MM.1S (cell line): ENCODE measurements around the gene STX8.
"Not testable (repeated sequence)": the region's sequence is repeated elsewhere in the genome, so short reads cannot be mapped to it uniquely, and the experiment has no call there.

ENCODE experiments used
- DNase-seq: peaks from one replicate; pipeline ENCODE4 v3.0.0-alpha.2; 2015
- H2AFZ ChIP-seq: fragments of 300-600 bp; sonication (generic); 2 replicates; pipeline ENCODE4 v1.6.0; 2016; ENCODE audit warnings: antibody characterized with exemption, low read length
- H3F3A ChIP-seq: fragments of 300-600 bp; sonication (generic); 2 replicates; pipeline ENCODE4 v1.6.1; 2016; ENCODE audit warnings: mild to moderate bottlenecking, antibody characterized with exemption, low read length, moderate library complexity, mixed read lengths; ENCODE audit not compliant: insufficient read depth
- H3K27ac ChIP-seq: fragments of 300-600 bp; sonication (generic); 2 replicates; pipeline ENCODE4 v1.5.1; 2016; ENCODE audit warnings: mild to moderate bottlenecking, low read length
- H3K27me3 ChIP-seq: fragments of 300-600 bp; sonication (generic); replicated peaks from 2 replicates; pipeline ENCODE4 v1.6.0; 2016; ENCODE audit warnings: low read length; ENCODE audit not compliant: insufficient read depth
- H3K36me3 ChIP-seq: fragments of 300-600 bp; sonication (generic); replicated peaks from 2 replicates; pipeline ENCODE4 v1.6.1; 2016; ENCODE audit warnings: mild to moderate bottlenecking, low read length, mixed read lengths; ENCODE audit not compliant: insufficient read depth
- H3K4me1 ChIP-seq: fragments of 300-600 bp; sonication (generic); 2 replicates; pipeline ENCODE4 v1.6.1; 2016; ENCODE audit warnings: low read length, mixed read lengths
- H3K4me2 ChIP-seq: fragments of 300-600 bp; sonication (generic); 2 replicates; pipeline ENCODE4 v1.6.0; 2016; ENCODE audit warnings: low read depth, low read length
- H3K4me3 ChIP-seq: fragments of 300-600 bp; sonication (generic); 2 replicates; pipeline ENCODE4 v1.5.1; 2016; ENCODE audit warnings: low read length, mixed read lengths
- H3K79me2 ChIP-seq: fragments of 300-600 bp; sonication (generic); 2 replicates; pipeline ENCODE4 v1.6.1; 2016; ENCODE audit warnings: mixed run types, low read length, mixed read lengths
- H3K9ac ChIP-seq: fragments of 300-600 bp; sonication (generic); 2 replicates; pipeline ENCODE4 v1.6.1; 2016; ENCODE audit warnings: low read length, mixed read lengths
- H3K9me2 ChIP-seq: fragments of 300-600 bp; sonication (generic); replicated peaks from 2 replicates; pipeline ENCODE4 v1.6.1; 2016; ENCODE audit warnings: mild to moderate bottlenecking, low read length, mixed read lengths; ENCODE audit not compliant: insufficient read depth
- H3K9me3 ChIP-seq: fragments of 300-600 bp; sonication (generic); replicated peaks from 2 replicates; pipeline ENCODE4 v1.6.1; 2016; ENCODE audit warnings: mild to moderate bottlenecking, low read length, mixed read lengths; ENCODE audit not compliant: insufficient read depth
- H4K20me1 ChIP-seq: fragments of 300-600 bp; sonication (generic); 2 replicates; pipeline ENCODE4 v1.6.1; 2016; ENCODE audit warnings: mild to moderate bottlenecking, low read length, moderate library complexity, mixed read lengths; ENCODE audit not compliant: insufficient read depth
- CTCF ChIP-seq: fragments of 300-600 bp; sonication (generic); IDR thresholded peaks from 2 replicates; pipeline ENCODE4 v1.5.1; 2016; ENCODE audit warnings: antibody characterized with exemption, low read length, mixed read lengths
- EZH2 ChIP-seq: fragments of 300-600 bp; sonication (generic); optimal IDR thresholded peaks from 2 replicates; pipeline ENCODE3; 2017; ENCODE audit warnings: low read depth, mild to moderate bottlenecking, antibody characterized with exemption, low read length, mixed read lengths
- EZH2phosphoT487 ChIP-seq: fragments of 300-600 bp; sonication (generic); IDR thresholded peaks from 2 replicates; pipeline ENCODE4 v1.6.1; 2018; ENCODE audit warnings: antibody characterized with exemption, low read length

Gene STX8

DNA sequence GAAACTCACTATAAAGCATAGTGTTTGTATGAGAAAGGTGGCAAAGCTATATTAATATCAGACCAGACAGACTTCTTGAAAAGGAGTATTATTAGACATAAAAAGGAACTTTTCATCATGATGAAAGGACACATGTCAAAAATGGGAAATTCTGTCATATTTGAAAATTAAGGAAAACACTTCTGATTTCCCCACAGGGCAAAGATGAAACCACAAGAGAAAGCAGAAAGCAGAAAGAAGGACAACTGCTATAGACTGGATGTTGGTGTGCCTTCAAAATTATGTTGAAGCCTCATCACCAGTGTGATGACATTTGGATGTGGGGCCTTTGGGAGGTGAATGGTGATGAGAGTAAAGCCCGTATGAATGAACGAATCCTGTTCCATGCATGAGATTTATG, 193.0 kb downstream of the STX8 start:
- no peak overlapping the region for H3K9ac ChIP-seq
- H3F3A ChIP-seq, result no peaks in the 10 kb centered on the region
- H3K79me2 ChIP-seq, result no peaks in the 10 kb centered on the region
- H3K9me2 ChIP-seq, result no peaks in the 10 kb centered on the region
- DNase-seq, result no peak
- no peak overlapping the region for H3K4me2 ChIP-seq
- H3K36me3 ChIP-seq, result no peaks in the 10 kb centered on the region
- no peaks in the 10 kb centered on the region for H3K9me3 ChIP-seq
- no peaks in the 10 kb centered on the region for H3K4me1 ChIP-seq
- no peak overlapping the region for H3K27ac ChIP-seq
- TF ChIP-seq CTCF, result no peak
- TF ChIP-seq EZH2phosphoT487, result no peak
- no peak for TF ChIP-seq EZH2
- H4K20me1 ChIP-seq, result no peaks in the 10 kb centered on the region
- no peak overlapping the region for H2AFZ ChIP-seq
- H3K4me3 ChIP-seq, result no peak overlapping the region
- no peaks in the 10 kb centered on the region for H3K27me3 ChIP-seq

GRCh38 chr17:9381068-9381467, 194.6 kb downstream of the STX8 start:
- Histone ChIP-seq H3K4me1 (no peaks in the 10 kb centered on the region), H3K4me3 (no peak overlapping the region), H3K79me2 (no peaks in the 10 kb centered on the region), H3F3A (no peaks in the 10 kb centered on the region), H3K27me3 (no peaks in the 10 kb centered on the region), H3K9me3 (no peaks in the 10 kb centered on the region), H2AFZ (no peak overlapping the region), H3K9me2 (no peaks in the 10 kb centered on the region), H3K4me2 (no peak overlapping the region), H3K9ac (no peak overlapping the region), H3K27ac (no peak overlapping the region), H4K20me1 (no peaks in the 10 kb centered on the region), H3K36me3 (no peaks in the 10 kb centered on the region)
- no peak for DNase-seq
- TF ChIP-seq EZH2, result no peak
- no peak for TF ChIP-seq CTCF
- no peak for TF ChIP-seq EZH2phosphoT487

DNA sequence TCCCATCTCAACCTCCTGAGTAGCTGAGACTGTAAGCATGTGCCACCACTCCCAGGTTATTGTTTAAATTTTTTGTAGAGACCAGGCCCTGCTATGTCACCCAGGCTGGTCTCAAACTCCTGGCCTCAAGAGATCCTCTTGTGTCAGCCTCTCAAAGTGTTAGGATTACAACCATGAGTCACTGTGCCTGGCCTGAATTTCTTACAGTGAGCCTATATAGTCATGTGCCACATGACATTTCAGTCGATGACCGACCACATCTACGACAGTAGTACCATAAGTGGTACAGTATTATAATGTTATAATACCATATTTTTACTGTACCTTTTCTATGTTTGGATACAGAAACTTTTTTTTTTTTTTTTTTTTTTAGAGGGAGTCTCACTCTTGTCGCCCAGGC, 195.3 kb downstream of the STX8 start:
- TF ChIP-seq EZH2 (no peak), EZH2phosphoT487 (no peak), CTCF (no peak)
- H3K79me2 ChIP-seq, result no peaks in the 10 kb centered on the region
- H3K4me1 ChIP-seq, result no peaks in the 10 kb centered on the region
- H3K27ac ChIP-seq, result no peak overlapping the region
- H3K4me2 ChIP-seq, result no peak overlapping the region
- no peak overlapping the region for H3K9ac ChIP-seq
- no peaks in the 10 kb centered on the region for H3K9me3 ChIP-seq
- no peak for DNase-seq
- no peaks in the 10 kb centered on the region for H3F3A ChIP-seq
- no peaks in the 10 kb centered on the region for H3K27me3 ChIP-seq
- no peaks in the 10 kb centered on the region for H4K20me1 ChIP-seq
- H3K4me3 ChIP-seq, result no peak overlapping the region
- no peaks in the 10 kb centered on the region for H3K9me2 ChIP-seq
- no peaks in the 10 kb centered on the region for H3K36me3 ChIP-seq
- H2AFZ ChIP-seq, result no peak overlapping the region

DNA sequence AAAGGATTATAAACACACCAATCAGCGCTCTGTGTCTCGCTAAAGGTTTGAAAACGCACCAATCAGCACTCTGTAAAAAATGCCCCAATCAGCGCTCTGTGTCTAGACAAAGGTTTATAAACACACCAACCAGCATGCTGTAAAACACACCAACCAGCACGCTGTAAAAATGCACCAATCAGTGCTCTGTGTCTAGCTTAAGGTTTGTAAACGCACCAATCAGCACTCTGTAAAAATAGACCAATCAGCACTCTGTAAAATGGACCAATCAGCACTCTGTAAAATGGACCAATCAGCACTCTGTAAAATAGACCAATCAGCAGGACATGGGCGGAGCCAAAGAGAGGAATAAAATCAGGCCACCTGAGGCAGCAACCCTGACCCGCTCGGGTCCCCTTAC, 199.4 kb downstream of the STX8 start:
- not testable (repeated sequence) for H3F3A ChIP-seq, H3K4me2 ChIP-seq, H4K20me1 ChIP-seq, H3K9ac ChIP-seq, H3K79me2 ChIP-seq, H2AFZ ChIP-seq, H3K4me3 ChIP-seq, H3K9me2 ChIP-seq, DNase-seq, H3K4me1 ChIP-seq, H3K36me3 ChIP-seq, H3K9me3 ChIP-seq, H3K27me3 ChIP-seq, H3K27ac ChIP-seq
